ENCODE data around the gene GATAD1.
A peak's percentile ranks its signal among the peaks of the same experiment; 100 is the strongest.

The GATAD1 gene

DNA sequence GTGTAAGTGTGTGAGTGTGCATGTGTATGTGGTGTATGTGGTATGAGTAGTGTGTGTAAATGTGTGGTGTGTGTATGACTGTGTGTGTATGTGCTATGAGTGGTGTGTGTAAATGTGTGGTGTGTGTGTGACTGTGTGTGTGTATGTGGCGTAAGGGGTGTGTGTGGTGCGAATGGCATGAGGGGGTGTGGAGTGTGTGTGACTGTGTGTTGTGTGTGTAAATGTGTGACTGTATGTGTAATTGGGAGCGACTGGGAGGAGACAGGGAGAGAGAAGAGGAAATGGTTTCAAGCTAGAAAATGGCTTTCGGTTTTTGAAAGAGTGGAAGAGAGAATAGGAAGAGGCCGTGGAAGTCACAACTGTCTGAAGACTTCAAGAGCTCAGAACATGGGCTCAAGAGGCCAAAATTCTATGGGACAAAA lies 23.6 kb upstream of the GATAD1 start:
- no peak overlapping the region for H3K4me3 ChIP-seq (replicated peaks; ENCODE audit: insufficient read depth, low read length)
- TF ChIP-seq GABPA (IDR thresholded peaks at IDR 0.05; ENCODE audit: low read depth) (no peak), SPI1 (IDR thresholded peaks at IDR 0.05; ENCODE audit: borderline replicate concordance, low read depth) (no peak), POLR2AphosphoS5 (IDR thresholded peaks at IDR 0.05; ENCODE audit: low read depth) (no peak)
- TF ChIP-seq, protein P1, sequence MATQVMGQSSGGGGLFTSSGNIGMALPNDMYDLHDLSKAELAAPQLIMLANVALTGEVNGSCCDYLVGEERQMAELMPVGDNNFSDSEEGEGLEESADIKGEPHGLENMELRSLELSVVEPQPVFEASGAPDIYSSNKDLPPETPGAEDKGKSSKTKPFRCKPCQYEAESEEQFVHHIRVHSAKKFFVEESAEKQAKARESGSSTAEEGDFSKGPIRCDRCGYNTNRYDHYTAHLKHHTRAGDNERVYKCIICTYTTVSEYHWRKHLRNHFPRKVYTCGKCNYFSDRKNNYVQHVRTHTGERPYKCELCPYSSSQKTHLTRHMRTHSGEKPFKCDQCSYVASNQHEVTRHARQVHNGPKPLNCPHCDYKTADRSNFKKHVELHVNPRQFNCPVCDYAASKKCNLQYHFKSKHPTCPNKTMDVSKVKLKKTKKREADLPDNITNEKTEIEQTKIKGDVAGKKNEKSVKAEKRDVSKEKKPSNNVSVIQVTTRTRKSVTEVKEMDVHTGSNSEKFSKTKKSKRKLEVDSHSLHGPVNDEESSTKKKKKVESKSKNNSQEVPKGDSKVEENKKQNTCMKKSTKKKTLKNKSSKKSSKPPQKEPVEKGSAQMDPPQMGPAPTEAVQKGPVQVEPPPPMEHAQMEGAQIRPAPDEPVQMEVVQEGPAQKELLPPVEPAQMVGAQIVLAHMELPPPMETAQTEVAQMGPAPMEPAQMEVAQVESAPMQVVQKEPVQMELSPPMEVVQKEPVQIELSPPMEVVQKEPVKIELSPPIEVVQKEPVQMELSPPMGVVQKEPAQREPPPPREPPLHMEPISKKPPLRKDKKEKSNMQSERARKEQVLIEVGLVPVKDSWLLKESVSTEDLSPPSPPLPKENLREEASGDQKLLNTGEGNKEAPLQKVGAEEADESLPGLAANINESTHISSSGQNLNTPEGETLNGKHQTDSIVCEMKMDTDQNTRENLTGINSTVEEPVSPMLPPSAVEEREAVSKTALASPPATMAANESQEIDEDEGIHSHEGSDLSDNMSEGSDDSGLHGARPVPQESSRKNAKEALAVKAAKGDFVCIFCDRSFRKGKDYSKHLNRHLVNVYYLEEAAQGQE (IDR thresholded peaks at IDR 0.05; ENCODE audit: insufficient replicate concordance, low read depth) = no peak
- TF ChIP-seq, protein P2, sequence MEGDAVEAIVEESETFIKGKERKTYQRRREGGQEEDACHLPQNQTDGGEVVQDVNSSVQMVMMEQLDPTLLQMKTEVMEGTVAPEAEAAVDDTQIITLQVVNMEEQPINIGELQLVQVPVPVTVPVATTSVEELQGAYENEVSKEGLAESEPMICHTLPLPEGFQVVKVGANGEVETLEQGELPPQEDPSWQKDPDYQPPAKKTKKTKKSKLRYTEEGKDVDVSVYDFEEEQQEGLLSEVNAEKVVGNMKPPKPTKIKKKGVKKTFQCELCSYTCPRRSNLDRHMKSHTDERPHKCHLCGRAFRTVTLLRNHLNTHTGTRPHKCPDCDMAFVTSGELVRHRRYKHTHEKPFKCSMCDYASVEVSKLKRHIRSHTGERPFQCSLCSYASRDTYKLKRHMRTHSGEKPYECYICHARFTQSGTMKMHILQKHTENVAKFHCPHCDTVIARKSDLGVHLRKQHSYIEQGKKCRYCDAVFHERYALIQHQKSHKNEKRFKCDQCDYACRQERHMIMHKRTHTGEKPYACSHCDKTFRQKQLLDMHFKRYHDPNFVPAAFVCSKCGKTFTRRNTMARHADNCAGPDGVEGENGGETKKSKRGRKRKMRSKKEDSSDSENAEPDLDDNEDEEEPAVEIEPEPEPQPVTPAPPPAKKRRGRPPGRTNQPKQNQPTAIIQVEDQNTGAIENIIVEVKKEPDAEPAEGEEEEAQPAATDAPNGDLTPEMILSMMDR (IDR thresholded peaks at IDR 0.05; ENCODE audit: insufficient read depth, low read length) = no peak
- no peak overlapping the region for H3K27ac ChIP-seq (replicated peaks)
- DNase-seq (ENCODE audit: low read depth in 1 of 2, low spot score in 1 of 2) = no peak
- H3K27me3 ChIP-seq (ENCODE audit: insufficient read depth, poor library complexity, severe bottlenecking) = no peaks in the 10 kb centered on the region

DNA sequence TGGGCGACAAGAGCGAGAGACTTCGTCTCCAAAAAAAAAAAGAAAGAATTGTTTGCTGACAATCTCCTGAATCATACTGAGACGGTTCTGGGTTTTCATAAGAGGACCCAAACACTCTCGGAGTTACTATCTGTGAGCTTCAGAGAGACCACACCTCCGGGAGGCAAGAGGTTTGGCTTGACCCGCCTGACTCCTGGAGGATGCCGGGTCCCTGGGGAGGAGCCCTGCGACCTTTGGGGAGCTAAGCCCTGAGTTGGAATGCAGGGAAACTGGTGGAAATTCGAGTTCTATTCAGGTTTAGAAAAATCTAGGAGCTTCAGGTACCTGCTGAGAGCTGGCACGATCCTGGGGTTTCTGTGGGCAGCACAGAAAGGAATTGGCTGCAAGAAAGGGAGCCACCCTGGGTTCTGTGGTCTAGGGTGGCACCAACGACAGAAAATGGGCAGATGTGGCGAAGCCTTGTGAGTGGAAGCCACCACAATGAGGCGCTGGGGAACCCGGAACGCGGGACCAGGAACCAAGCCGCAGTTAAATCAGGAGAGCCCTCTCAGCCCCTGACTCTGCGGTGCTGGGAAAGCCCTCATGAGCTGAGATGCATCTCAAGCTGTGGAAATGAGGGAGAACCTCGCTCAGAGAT lies 21.9 kb upstream of the GATAD1 start:
- no peak overlapping the region for H3K4me3 ChIP-seq (replicated peaks; ENCODE audit: insufficient read depth, low read length)
- H3K27me3 ChIP-seq (ENCODE audit: insufficient read depth, poor library complexity, severe bottlenecking) = no peaks in the 10 kb centered on the region
- TF ChIP-seq POLR2AphosphoS5 (IDR thresholded peaks at IDR 0.05; ENCODE audit: low read depth) = no peak
- TF ChIP-seq, protein P1 (IDR thresholded peaks at IDR 0.05; ENCODE audit: insufficient replicate concordance, low read depth) = no peak
- no peak for TF ChIP-seq GABPA (IDR thresholded peaks at IDR 0.05; ENCODE audit: low read depth)
- TF ChIP-seq SPI1 (IDR thresholded peaks at IDR 0.05; ENCODE audit: borderline replicate concordance, low read depth) = no peak
- TF ChIP-seq, protein P2 (IDR thresholded peaks at IDR 0.05; ENCODE audit: insufficient read depth, low read length) = no peak
- H3K27ac ChIP-seq (replicated peaks) = no peak overlapping the region
- DNase-seq (ENCODE audit: low read depth in 1 of 2, low spot score in 1 of 2) = peak in 1 of 2 experiments; percentile 41

DNA sequence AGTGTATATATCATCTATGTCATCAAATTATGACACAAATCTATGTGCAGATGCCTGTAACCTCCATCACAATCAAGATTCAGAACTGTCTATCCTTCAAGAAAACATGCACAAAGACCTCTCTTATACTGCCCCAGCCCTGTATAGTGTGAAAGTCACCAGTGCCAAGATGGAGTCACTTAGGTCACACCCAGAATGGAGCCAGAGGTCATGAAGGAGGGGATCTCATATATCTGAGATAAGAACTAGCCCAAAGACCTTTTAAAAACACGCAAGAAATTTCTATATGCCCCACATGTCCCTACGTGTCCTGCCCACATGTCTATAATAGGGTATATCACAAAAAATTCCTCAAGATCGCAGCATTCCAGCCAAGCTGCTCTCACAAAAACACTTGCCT lies 20.1 kb upstream of the GATAD1 start:
- DNase-seq (ENCODE audit: low read depth in 1 of 2, low spot score in 1 of 2) = no peak
- TF ChIP-seq, protein P1 (IDR thresholded peaks at IDR 0.05; ENCODE audit: insufficient replicate concordance, low read depth) = no peak
- TF ChIP-seq POLR2AphosphoS5 (IDR thresholded peaks at IDR 0.05; ENCODE audit: low read depth) (no peak), SPI1 (IDR thresholded peaks at IDR 0.05; ENCODE audit: borderline replicate concordance, low read depth) (no peak), GABPA (IDR thresholded peaks at IDR 0.05; ENCODE audit: low read depth) (no peak)
- TF ChIP-seq, protein P2 (IDR thresholded peaks at IDR 0.05; ENCODE audit: insufficient read depth, low read length) = no peak
- no peaks in the 10 kb centered on the region for H3K27me3 ChIP-seq (ENCODE audit: insufficient read depth, poor library complexity, severe bottlenecking)
- H3K27ac ChIP-seq (replicated peaks) = no peak overlapping the region
- H3K4me3 ChIP-seq (replicated peaks; ENCODE audit: insufficient read depth, low read length) = no peak overlapping the region
